Thyroid gland (tissue), 4 donors: ENCODE measurements around the gene ODAD2. TPM values are rescaled to one million over a fixed set of nuclear protein-coding genes. Genes with fewer than 3 reads are reported as not detected.

Source experiments
- DNase-seq, 2 donors: peaks; one replicate each; pipeline ENCODE4 v3.0.0-alpha.2; 2019
- H3K27ac ChIP-seq, 3 donors: fragments of 200-600 bp; sonication (generic); 1 replicate in 2 of 3; 2 replicates in 1 of 3; pipeline ENCODE4 v1.5.1; 2016 to 2019; ENCODE audit warnings: mild to moderate bottlenecking in 1 of 3, moderate library complexity in 1 of 3
- H3K27me3 ChIP-seq: fragments of 200-600 bp; sonication (generic); one replicate; pipeline ENCODE4 v1.5.1; 2019
- H3K36me3 ChIP-seq, 2 donors: fragments of 200-600 bp; sonication (generic); one replicate each; pipeline ENCODE4 v1.5.1; 2016 to 2019
- H3K4me1 ChIP-seq, 2 donors: fragments of 200-600 bp; sonication (generic); one replicate each; pipeline ENCODE4 v1.5.1; 2017 to 2019
- H3K4me3 ChIP-seq, 3 donors: fragments of 200-600 bp; sonication (generic); replicated peaks in 1 of 3; 1 replicate in 2 of 3; 2 replicates in 1 of 3; pipeline ENCODE4 v1.5.1; 2016; ENCODE audit warnings: mild to moderate bottlenecking in 1 of 3
- H3K9me3 ChIP-seq: fragments of 200-600 bp; sonication (generic); one replicate; pipeline ENCODE4 v1.5.1; 2017
- CTCF ChIP-seq, 6 experiments: fragments of 200-600 bp in 3 of 6; fragments of 450-650 bp in 3 of 6; sonication (generic) in 3 of 6; IDR thresholded peaks; one replicate each; pipeline ENCODE4 v1.5.1; 2016 to 2019; ENCODE audit warnings: antibody characterized with exemption in 6 of 6, mild to moderate bottlenecking in 2 of 6, inconsistent platforms in 1 of 6, moderate library complexity in 1 of 6
- POLR2A ChIP-seq, 2 donors: fragments of 450-650 bp; IDR thresholded peaks; one replicate each; pipeline ENCODE4 v1.6.1; 2017; ENCODE audit warnings: antibody characterized with exemption in 2 of 2, mild to moderate bottlenecking in 2 of 2, moderate library complexity in 1 of 2
- WGBS, 2 donors: methylation state at CpG; one replicate each; pipeline ENCODE4 v1.1.5; 2017; 5-methylcytosine and 5-hydroxymethylcytosine counted together
- intact Hi-C: fragments of 100-400 bp; cut with DNase I; formaldehyde crosslinking; loops from one replicate; pipeline ENCODE4 v1.15.1; 2023
- total RNA-seq, 4 donors: library from RNA; depleted of rRNA; stranded (reverse); fragments of >200 nt; gene quantifications; one replicate each; pipeline ENCODE4 v1.2.3, GENCODE V29; 2016

Gene ODAD2
- total RNA-seq, 4 donors from 2014 or later: 0.11 to 0.50 TPM; not detected in 2

- no peaks in the 10 kb centered on the region for H3K9me3 ChIP-seq
- no peak for DNase-seq
- no peaks in the 10 kb centered on the region for H3K4me1 ChIP-seq
- H3K36me3 ChIP-seq: no peaks in the 10 kb centered on the region
- H3K4me3 ChIP-seq: no peak overlapping the region
- H3K27me3 ChIP-seq: no peaks in the 10 kb centered on the region
- TF ChIP-seq CTCF (IDR thresholded peaks at IDR 0.05) (no peak), POLR2A (IDR thresholded peaks at IDR 0.05) (no peak)
- WGBS, 2 donors: 79 to 83% methylated on average over 7 of the region's 7 CpGs
- intact Hi-C loops: no loop called here
- H3K27ac ChIP-seq: no peak overlapping the region
Observed at GRCh38 chr10:27893358-27893954, 105.4 kb downstream of the ODAD2 start.

GRCh38 chr10:27890971-27891370 is 107.9 kb downstream of the ODAD2 start:
- Histone ChIP-seq H3K4me3 (no peak overlapping the region), H3K36me3 (no peaks in the 10 kb centered on the region), H3K27ac (no peak overlapping the region), H3K27me3 (no peaks in the 10 kb centered on the region), H3K4me1 (no peaks in the 10 kb centered on the region), H3K9me3 (no peaks in the 10 kb centered on the region)
- 70 to 76% methylated on average over 3 of the region's 3 CpGs for WGBS, 2 donors
- DNase-seq: peak in 1 of 2 donors; percentile 4
- no peak for TF ChIP-seq CTCF (IDR thresholded peaks at IDR 0.05)
- TF ChIP-seq POLR2A (IDR thresholded peaks at IDR 0.05): no peak
- intact Hi-C loops: no loop called here

GRCh38 chr10:27889518-27889917 is 109.4 kb downstream of the ODAD2 start:
- no peak for TF ChIP-seq CTCF (IDR thresholded peaks at IDR 0.05)
- TF ChIP-seq POLR2A (IDR thresholded peaks at IDR 0.05): no peak
- 91 to 97% methylated on average over 2 of the region's 2 CpGs for WGBS, 2 donors

GRCh38 chr10:27884185-27884641 is 114.7 kb downstream of the ODAD2 start:
- no peaks in the 10 kb centered on the region for H3K36me3 ChIP-seq
- no peak for DNase-seq
- no peaks in the 10 kb centered on the region for H3K9me3 ChIP-seq
- H3K4me3 ChIP-seq: no peak overlapping the region
- H3K27ac ChIP-seq: no peak overlapping the region
- no peaks in the 10 kb centered on the region for H3K4me1 ChIP-seq
- intact Hi-C loops: no loop called here
- 84 to 89% methylated on average over 1 of the region's 1 CpG for WGBS, 2 donors
- TF ChIP-seq CTCF (IDR thresholded peaks at IDR 0.05) (no peak), POLR2A (IDR thresholded peaks at IDR 0.05) (no peak)
- H3K27me3 ChIP-seq: no peaks in the 10 kb centered on the region

More at GRCh38 chr10:27889518-27889917, 109.4 kb downstream of the ODAD2 start:
- no peaks in the 10 kb centered on the region for H3K36me3 ChIP-seq
- no peak overlapping the region for H3K27ac ChIP-seq
- H3K27me3 ChIP-seq: no peaks in the 10 kb centered on the region
- H3K4me1 ChIP-seq: no peaks in the 10 kb centered on the region
- no peaks in the 10 kb centered on the region for H3K9me3 ChIP-seq
- intact Hi-C loops: no loop called here
- no peak for DNase-seq
- no peak overlapping the region for H3K4me3 ChIP-seq

GRCh38 chr10:27878281-27878680 is 120.6 kb downstream of the ODAD2 start:
- 90 to 92% methylated on average over 4 of the region's 4 CpGs for WGBS, 2 donors
- H3K4me3 ChIP-seq: no peak overlapping the region
- no peak overlapping the region for H3K27ac ChIP-seq
- no peak for DNase-seq
- intact Hi-C loops: no loop called here
- TF ChIP-seq POLR2A (IDR thresholded peaks at IDR 0.05): no peak
- H3K36me3 ChIP-seq: no peaks in the 10 kb centered on the region
- no peaks in the 10 kb centered on the region for H3K27me3 ChIP-seq
- no peaks in the 10 kb centered on the region for H3K9me3 ChIP-seq
- H3K4me1 ChIP-seq: no peaks in the 10 kb centered on the region
